GM19467 (cell line): ENCODE data around the gene SCGB1A1.

Experiments used
- ATAC-seq: cut with Tn5 transposase; IDR thresholded peaks from one replicate; pipeline ENCODE4 v1.9.1; 2021; ENCODE audit warnings: mild to moderate bottlenecking, moderate library complexity; ENCODE audit not compliant: unreplicated experiment

Gene SCGB1A1

DNA sequence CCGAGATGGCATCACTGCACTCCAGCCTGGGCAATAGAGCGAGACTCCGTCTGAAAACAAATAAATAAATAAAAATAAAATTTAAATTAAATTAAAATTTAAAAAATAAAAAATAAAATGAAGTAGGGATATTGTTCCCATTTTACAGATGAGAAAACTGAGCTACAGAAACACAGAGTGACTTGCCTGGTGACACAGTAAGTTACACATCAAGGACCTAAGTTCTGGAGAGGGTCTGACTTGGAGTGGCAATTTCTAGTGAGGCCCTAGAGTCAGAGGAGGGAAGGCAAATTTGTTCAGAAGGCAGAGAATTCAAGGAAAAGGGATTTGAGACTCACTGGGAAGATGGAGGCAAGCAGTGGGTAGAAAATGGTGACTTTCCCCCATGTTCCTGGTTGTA, 2.0 kb downstream of the SCGB1A1 start:
- no peak for ATAC-seq

DNA sequence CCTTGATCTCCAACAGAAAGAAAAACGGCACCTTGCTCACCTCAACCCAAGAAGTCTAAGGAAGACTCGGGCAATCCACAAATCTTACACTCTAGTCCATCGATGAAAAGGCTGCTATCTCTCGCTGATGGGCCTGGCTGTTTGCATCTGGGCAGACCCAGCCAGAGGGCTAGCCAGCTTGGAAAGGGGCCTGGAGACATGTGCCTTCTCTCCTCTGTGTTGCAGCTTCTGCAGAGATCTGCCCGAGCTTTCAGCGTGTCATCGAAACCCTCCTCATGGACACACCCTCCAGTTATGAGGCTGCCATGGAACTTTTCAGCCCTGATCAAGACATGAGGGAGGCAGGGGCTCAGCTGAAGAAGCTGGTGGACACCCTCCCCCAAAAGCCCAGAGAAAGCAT, 3.2 kb downstream of the SCGB1A1 start:
- ATAC-seq, result no peak

DNA sequence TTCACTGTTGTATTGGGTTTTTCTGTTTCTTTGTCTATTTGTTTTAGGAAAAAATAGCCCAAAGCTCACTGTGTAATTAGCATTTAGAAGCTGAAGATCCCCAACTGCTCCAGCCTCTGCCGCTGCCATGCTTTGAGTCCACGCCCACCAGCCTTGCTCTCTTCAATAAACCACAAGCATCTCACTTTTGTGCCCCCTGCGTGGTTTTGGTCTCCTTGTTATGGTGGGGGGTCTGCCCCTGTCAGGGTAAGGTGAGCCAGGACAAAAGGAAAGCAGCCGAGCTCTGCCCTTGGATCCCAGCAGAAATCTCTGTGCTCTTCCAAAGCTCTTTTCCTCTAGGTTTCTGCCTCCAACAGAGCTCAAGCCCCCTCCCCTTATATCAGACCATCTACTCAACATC, 4.2 kb downstream of the SCGB1A1 start:
- no peak for ATAC-seq

DNA sequence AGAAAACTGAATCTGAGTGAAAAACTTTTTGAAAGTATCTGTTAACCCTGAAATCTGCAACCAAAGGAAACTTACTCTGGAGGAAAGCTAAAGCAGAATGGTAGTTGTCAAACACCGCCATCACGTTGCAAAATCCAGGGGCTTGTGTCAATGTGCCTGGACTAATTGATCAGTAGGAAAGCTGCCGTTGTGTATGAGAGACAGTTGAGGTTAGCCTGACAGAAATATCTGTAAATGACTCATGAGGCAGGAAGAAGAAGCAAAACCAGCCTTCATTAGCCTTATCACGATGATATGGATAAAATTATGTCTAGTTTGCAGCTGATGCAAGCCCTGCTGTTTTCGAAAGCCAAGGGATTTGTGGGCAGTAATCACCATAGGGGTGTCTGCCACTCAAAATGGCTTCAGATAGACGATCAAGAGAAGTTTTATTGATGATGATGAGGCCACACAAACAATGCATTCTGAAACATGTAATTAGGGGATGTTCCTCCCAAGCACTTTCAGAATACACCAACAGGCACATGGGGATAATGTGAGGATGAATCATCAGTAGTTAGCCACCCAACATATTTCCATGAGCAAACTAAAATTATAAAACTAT, 8.9 kb downstream of the SCGB1A1 start:
- no peak for ATAC-seq

DNA sequence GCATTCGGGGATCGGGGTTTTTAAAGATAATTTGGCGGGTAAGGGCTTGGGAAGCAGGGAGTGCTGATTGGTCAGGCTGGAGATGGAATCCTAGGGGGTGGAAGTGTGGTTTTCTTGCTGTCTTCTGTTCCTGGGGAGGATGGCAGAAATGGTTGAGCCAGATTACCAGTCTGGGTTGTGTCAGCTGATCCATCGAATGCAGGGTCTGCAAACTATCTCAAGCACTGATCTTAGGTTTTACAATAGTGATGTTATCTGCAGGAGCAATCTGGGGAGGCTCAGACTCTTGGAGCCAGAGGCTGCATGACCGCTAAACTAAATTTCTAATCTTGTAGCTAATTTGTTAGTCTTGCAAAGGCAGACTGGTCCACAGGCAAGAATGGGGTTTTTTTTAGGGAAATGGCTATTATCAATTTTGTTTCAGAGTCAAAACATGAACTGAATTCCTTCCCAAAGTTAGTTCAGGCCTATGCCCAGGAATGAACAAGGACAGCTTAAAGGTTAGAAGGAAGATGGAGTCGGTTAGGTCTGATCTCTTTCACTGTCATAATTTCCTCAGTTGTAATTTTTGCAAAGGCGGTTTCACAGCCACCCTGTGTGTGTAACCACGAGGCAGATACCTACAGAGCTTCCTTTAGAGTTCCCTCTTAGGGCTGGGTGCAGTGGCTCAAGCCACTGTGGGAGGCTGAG, 10.2 kb downstream of the SCGB1A1 start:
- no peak for ATAC-seq

DNA sequence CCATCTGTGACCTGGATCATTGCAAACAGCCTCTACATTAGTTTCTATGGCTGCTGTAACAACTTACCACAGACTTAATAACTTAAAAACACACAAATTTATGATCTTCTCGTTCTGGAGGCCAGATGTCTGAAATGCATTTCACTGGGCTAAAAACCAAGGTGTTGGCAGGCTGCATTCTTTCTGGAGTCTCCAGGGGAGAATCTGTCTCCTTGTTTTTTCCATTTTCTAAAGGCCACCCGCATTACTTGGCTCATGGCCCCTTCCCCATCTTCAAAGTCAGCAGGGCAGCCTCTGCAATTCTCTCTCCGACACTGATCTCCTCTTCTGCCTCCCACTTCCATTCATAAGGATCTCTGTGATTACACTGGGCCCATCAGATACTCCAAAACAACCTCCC, 11.6 kb downstream of the SCGB1A1 start:
- ATAC-seq, result no peak

DNA sequence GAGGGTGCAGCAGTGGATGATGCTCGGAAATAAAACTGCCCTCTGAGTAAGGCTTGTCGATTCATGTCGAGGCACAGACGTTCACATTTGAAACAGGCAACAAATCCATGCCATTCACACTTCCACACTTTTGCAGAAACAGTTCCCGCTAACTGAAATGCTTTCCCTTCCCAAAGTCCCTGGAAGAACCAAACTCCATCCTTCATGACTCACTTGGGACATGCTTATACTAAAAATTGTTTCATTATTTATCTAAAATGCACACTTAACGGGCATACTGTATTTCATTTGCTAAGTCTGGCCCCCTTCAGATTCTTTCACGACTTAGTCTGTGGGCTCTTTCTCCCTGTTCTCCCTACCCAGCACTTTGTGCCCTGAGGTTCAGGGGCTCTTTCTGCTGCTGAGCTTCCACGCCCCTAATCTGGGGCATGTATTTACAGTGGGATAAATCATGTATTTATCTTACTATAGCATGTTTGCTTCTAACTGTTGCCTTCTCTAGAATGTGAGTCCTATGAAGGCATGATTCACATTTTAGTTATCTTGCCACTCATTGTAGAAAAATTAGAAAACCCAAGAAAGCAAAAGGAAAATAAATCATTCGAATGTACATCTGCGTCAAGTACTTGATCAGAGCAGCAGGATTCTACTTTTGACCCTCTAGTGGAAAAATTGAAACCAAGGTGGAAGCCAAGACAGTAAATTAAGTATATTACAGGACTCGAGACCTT, 12.5 kb downstream of the SCGB1A1 start:
- no peak for ATAC-seq

DNA sequence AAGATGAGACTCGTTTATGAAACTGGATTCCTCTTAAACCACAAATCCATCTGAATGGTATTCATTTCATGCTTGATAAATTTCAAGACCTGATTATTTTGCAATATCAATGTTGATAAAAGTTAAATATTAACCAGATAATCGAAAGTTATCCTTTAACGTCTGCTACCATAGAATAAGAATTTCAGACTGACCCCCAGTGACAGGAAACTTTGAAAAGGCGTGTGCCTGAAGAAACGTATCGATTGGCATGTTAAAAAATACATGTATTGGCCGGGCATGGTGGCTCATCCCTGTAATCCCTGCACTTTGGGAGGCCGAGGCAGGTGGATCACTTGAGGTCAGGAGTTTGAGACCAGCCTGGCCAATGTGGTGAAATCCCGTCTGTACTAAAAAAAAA, 13.9 kb downstream of the SCGB1A1 start:
- no peak for ATAC-seq

DNA sequence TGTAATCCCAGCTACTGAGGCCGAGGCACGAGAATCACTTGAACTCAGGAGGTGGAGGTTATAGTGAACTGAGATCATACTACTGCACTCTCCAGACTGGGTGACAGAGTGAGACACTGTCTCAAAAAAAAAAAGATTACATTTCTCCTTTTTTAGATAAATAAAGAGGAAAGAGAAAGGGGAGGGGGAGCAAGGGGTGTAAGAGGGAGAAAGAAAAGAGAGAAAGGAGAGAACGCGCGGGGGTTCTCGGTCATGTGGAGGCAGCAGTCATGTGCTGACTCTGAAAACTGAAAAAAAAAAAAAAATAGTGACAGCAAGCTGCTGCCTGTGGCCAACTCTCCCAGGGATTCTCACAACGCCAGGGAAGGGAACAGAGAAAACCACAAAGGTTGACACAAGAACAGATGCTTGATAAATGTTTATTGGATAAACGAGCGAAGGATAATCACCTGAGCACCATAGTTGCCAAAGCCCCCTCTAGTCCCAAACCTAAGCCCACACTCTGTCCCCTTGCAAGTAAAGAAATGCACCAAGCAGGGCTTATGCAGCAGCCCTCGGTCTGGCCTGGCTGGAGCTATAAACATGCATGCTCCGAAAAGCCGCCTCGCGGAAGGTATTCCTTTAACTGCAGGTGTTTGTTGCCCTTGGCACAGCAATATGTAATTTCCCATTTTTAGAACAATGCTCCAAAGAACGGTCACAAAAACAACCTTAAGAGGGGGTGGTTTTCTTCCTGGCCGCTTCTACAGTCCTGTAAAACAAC, 14.5 kb downstream of the SCGB1A1 start:
- ATAC-seq, result no peak

DNA sequence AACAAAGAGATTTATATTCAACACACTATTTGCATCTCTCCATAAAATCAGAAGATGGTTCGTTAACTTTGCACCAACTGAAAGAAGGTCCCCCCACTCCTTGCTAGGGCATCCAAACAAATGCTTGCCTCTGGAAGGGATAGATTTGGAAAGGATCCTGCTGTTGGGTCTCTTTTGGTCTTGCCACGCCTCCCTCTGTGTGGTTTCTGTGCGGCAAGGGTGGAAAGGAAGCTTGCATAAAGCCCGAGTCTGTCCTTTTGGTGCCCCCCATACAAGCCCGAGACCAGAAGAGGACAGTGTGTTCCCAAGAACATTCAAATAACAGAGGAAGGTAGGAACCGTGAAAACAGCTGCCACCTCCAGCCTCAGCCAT, 15.1 kb downstream of the SCGB1A1 start:
- ATAC-seq, result no peak

DNA sequence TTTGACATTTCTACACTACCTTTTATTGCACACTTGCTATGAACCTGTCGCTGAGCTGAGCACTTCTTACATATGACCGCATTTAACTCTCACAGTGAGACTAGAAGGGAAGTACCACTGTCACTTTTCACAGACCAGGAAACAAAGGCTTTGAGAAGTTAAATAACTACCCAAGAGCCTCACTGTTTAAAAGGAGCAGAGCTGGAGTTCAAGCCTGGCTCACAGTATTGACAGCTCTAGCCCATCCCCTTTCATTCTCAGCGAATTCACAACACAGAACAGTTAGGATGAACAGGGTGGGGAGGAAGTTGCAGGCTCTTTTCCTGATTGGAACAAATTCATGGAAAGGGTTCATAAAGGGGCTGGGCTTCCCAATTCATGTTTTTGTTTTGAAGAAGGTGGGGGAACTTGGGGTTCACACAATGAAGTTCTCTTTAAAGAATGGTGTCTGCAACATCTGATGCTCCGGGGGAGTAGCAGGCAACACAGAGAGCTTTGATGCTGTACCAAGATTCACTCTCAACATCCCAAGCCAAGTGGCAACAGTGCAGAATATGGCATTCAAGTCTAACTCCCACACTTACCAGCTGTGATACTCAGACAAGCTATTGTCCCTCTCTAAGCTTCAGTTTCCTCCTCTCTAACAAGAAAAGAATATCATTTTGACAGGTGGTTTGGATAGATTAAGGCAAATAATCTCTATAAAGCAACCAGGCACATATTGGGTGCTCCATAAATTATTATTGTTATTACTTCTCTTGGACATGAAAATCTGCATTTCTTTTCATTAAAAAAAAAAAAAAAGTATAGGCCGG, 17.2 kb downstream of the SCGB1A1 start:
- ATAC-seq, result no peak

DNA sequence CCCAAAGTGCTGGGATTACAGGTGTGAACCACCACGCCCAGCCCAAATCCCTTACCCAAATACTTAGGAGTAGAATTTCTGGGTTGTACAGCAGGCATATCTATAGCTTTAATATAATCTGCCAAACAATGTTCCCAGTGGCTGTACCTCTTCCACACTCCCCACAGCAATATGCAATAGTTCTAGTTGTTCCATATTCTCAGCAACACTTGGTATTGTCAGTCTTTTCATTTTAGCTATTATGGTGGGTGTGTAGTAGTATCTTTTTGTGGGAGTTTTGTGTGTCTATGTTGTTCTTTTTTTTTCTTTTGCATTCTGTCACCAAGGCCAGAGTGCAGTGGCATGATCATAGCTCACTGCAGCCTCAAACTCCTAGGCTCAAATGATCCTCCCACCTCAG, 18.8 kb downstream of the SCGB1A1 start:
- no peak for ATAC-seq

DNA sequence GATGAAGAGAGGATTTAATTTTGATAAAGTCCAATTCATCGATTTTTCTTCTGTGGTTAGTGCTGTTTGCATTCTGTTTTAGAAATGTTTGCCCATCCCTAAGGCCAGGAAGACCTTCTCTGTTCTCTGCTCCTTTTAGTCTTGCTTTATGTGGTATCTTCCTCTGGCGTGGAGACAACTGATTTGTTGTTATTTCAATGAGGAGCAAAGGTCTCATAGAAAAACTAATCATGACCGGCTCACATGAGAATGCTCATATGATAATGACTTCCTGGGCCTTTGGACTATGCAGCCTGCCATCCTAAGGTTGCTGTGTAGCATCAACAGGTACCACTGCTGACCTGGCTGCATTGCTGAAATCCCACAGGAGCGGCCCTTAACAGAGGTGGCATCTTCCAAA, 19.8 kb downstream of the SCGB1A1 start:
- ATAC-seq, result no peak

DNA sequence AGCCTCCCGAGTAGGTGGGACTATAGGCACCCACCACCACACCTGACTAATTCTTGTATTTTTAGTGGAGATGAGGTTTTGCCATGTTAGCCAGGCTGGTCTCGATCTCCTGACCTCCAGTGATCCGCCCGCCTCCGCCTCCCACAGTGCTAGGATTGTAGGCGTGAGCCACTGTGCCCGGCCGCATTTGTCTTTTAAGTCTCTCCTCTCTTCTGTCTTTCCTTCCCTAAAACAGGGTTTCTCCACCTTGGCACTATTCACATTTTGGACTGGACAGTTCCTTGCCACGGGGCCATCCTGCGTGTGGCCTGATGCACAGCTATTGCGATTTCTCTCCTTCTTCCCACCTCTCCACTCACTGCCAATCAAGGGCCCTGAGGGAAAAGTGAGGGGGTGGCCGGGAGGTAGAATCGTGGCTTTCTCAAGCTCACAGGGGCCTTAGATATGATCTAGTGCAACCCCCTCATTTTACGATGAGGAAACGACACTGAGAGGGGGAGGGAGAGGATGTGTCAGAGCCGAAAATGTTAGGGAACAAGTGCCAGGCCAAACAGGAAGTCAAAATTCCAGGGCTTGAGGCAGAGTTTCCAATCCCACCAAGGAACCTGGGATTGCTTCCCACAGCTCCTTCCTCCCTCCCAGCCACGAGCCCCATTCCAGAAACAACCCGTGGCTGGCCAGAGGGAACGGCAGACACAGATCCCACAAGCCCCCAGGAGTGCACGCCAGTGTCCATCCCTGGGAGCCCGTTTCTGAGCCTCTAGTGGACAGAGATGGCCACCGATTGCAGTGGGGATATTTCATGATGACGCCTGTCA, 21.2 kb downstream of the SCGB1A1 start:
- ATAC-seq, result no peak

DNA sequence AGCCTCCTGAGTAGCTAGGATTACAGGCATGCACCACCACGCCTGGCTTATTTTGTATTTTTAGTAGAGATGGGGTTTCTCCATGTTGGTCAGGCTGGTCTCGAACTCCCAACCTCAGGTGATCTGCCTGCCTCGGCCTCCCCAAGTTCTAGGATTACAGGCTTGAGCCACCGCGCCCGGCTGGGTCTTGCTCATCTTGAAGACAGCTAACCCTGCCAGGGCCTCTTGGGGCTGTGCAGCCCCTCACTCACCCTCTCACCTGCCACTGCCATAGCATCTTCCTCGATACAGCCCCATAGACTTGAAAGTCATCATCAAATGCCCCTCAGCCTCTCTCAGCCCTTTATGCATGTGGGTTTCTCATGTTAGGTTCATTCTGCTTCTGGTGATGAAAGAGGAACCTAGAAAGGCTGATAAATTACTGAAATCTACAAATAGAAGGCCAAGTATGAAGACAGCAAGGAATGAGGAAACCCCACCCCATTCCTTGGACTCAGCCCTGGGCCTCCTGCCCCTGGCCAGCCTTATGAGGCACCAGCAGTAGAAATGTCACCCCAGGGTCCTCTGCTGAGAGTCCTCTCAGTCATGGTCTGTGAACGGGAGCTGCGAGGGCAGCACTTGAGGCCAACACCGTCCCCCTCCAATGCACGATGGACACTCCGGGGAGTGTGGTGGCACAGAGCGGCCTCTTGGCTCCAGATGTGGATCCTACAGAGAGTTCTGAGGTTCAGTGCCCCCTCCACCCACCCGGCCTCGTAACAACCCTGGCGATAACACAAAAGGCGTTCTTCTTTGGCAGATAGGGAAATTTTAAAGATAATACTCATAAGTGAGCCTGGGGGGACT, 24.8 kb downstream of the SCGB1A1 start:
- ATAC-seq, result no peak

DNA sequence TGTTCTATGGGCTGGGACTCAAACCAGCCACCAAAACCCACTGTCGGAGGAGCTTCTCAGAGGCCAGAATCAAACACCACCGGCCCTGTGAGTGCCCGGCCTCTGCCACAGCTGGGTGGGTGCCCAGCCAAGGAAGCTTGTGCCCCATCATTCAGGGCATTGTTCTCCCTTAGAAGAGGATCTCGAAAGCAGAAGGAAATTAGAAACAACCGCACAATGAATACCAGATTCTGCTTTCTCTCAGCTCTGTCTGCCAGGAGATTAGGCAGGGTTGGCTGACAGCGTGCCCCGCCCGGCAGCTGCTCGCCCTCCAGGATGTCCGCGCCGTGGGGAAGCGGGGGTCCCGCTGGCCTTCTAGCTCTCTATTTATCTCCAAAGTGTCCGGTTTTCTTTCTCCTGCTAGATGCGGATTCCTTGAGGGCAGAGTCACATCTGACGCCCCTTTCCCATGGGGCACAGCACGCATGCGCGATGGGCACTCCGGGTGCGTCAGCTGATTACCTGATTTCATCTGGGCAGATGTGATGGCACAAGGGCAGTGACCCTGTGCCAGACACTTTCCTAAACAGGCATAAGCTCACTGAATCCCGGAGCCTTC, 25.5 kb downstream of the SCGB1A1 start:
- no peak for ATAC-seq

DNA sequence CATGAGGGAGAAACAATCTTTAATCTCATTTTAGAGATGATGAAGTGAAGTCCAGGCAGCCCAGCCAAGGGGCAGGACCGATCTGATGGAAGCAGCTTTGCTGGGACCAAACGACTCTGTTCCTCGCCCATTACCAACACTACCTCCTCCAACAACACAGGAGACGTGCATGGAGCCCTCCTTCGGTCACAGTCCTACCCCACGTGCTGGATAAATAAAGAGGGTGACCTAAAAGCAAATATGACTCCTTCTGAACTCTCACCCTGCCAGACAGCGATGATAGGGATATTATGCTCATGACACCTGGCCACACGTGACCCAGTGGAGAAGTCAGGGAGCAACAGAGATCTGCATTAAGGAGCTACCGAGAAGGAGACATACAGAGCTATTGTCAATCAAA, 26.0 kb downstream of the SCGB1A1 start:
- ATAC-seq, result no peak

DNA sequence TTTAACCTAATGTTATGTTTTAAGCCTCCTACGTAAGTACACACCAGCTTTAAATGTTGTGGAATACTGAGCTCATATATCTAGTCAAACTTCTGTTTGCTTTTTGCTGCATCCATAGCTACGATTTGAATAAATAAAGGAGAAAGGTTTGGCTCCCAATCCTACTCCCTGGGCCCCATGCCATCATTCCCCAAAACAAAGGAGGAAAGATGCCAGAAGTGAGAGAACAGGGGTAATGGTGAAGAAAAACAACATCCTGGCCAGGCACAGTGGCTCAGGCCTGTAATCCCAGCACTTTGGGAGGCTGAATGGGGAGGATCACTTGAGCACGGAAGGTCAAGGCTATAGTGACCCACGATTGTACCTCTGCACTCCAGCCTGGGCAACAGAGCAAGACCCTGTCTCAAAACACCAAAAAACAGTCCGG, 26.5 kb downstream of the SCGB1A1 start:
- ATAC-seq, result no peak

DNA sequence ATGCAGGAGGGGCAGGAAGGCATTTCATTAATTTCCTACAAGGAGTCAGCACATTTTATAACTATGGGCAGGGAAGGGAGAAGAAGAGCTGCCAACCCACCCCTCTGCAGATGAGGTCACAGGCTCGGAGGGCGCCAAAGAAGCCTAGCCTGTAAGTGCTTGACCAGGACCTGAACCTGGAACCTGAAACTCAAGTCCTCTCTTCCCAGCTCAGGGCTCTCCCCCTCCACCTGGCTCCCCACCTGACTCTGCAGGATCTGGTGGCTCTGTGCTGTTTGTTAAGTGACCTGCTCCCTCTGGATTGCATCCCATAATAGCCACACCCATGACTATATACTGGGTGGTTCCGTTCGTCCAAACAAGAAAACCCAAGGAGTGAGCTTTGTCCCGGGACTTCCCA, 27.3 kb downstream of the SCGB1A1 start:
- no peak for ATAC-seq
